LNCaP clone FGC (cell line): Measurements from ENCODE around the gene JPH2.

Experiments
- DNase-seq: peaks from one replicate; pipeline ENCODE4 v3.0.0-alpha.2; 2011; ENCODE audit warnings: low read depth
- H3K4me3 ChIP-seq: 2 replicates; pipeline ENCODE4 v1.5.1; 2011; ENCODE audit warnings: mild to moderate bottlenecking, low read depth, low read length, control low read depth
- CTCF ChIP-seq: IDR thresholded peaks from 2 replicates; pipeline ENCODE4 v1.5.1; 2012; ENCODE audit warnings: mild to moderate bottlenecking; ENCODE audit not compliant: control insufficient read depth, insufficient read depth; ENCODE audit errors: extremely low read depth

Gene JPH2

GRCh38 chr20:44092551-44093248 lies 94.3 kb downstream of the JPH2 start:
- no peak overlapping the region for H3K4me3 ChIP-seq
- DNase-seq, result peak; percentile 64
- TF ChIP-seq CTCF, result peak; percentile 54

DNA sequence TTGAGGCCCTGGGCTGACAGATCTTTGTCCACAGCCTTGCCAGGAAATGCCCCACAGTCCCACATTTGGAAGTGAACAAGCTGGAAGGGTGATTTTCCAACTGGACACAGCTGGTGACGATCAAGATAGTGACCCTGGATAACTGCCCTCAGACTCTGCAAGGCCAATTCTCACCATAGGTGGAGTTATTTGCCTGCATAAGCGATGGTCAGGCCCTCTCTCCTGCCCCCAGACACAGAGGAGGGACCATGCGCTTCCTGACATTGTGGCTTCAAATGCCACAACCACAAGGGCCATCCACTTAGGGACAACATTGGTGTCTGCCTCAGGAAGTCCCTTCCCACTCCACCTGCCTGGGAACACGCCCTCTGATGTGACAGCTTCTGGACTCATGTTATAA lies 96.0 kb downstream of the JPH2 start:
- no peak for DNase-seq
- H3K4me3 ChIP-seq, result no peak overlapping the region
- no peak for TF ChIP-seq CTCF

DNA sequence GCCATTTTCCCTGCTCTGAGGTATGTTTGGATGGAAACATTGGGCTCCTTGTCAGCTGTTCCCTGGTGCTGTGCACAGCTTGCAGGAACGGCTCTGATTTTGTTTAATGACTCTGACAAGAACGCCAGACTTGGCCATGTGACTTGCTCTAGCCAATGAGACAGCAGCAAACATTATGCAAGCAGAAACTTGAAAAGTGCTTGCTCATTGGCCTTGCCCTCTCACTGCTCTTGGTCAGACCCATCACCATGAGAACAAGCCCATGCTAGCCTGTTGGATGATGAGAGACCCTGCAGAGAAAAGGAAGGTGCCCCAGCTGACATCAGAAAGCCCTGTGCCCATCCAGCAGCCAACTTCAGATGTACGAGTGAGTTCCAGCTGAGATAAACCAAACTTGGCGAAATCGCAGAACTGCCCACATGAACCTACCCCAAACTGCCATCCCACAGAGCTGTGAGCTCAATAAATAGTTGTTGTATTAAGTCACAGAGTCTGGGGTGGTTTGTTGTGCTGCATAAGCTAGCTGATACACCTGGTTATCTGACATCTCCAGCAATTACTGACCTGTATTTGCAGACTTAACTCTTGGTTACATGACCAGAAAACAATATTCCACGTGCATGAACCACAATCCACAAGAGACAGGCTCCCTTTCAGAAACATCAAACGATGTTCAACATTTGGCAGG lies 96.9 kb downstream of the JPH2 start:
- H3K4me3 ChIP-seq, result no peak overlapping the region
- no peak for TF ChIP-seq CTCF
- DNase-seq, result peak; percentile 55

DNA sequence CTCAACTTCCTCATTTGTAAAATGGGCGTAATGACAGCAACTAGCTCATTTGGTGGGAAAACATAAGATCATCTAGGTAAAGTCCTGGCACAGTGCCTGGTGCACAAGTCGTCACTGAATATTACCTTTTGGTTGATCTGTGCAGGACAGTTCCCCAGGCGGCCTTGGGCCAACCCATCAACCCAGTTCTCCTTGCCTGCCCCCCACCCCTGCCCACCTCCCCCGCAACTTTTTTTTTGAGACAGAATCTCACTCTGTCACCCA lies 99.2 kb downstream of the JPH2 start:
- TF ChIP-seq CTCF, result no peak
- DNase-seq, result no peak
- no peak overlapping the region for H3K4me3 ChIP-seq

GRCh38 chr20:44087051-44087856 lies 99.7 kb downstream of the JPH2 start:
- no peak overlapping the region for H3K4me3 ChIP-seq
- DNase-seq, result peak; percentile 64
- TF ChIP-seq CTCF, result no peak

DNA sequence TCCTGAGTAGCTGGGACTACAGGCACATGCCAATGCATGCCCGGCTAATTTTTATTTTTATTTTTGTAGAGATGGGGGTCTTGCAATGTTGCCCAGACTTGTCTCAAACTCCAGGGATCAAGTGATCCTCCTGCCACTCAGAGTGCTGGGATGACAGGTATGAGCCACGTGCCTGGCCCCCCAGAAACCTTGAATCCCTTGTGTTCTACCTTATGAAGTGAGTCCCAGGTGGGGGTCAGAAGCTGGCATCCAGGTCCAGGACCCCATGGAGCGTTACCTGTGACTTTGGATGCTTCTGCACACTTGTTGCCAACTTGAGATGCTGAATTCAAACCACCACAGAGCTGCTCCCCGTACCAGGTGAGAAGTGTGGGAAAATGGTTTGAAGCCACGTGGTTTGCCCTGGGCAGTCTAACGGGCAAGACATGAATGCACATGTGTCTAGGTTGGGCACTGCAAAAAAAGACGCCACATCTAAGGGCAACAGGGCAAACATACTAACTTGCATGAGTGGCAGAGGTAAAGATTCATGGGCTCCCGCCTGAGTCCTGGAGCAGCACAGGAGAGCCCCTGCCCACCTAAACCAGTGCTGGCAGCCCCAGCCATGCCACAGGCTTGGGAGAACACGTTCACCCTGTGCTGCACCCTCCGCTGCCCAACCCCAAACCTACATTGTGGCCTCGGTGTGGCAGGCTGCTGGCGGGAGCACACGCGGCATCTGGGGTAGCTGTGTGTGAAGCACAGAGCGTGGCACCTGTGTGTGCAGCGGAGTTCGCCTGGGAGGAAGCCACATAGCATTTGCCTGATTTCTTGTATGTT lies 101.2 kb downstream of the JPH2 start:
- no peak for TF ChIP-seq CTCF
- DNase-seq, result no peak
- no peak overlapping the region for H3K4me3 ChIP-seq
